Vagina (tissue), 2 donors: ENCODE results near the gene DNPH1. TPM values are rescaled to one million over a fixed set of nuclear protein-coding genes. Genes with fewer than 3 reads are reported as not detected.
A peak's percentile ranks its signal among the peaks of the same experiment; 100 is the strongest.

Experiments used
- DNase-seq, 2 donors: peaks; one replicate each; pipeline ENCODE4 v3.0.0-alpha.2; 2017; ENCODE audit errors: extremely low spot score in 2 of 2
- H3K27ac ChIP-seq: fragments of 200-600 bp; sonication (generic); one replicate; pipeline ENCODE4 v1.5.1; 2019
- H3K27me3 ChIP-seq: fragments of 200-600 bp; sonication (generic); one replicate; pipeline ENCODE4 v1.5.1; 2019
- H3K36me3 ChIP-seq, 2 donors: fragments of 200-600 bp; sonication (generic); one replicate each; pipeline ENCODE4 v1.5.1; 2017 to 2019
- H3K4me1 ChIP-seq: fragments of 200-600 bp; sonication (generic); one replicate; pipeline ENCODE4 v1.5.1; 2019
- H3K4me3 ChIP-seq, 2 donors: fragments of 200-600 bp; sonication (generic); 1 replicate in 1 of 2; 2 replicates in 1 of 2; pipeline ENCODE4 v1.5.1; 2016 to 2019
- H3K9me3 ChIP-seq: fragments of 200-600 bp; sonication (generic); one replicate; pipeline ENCODE4 v1.5.1; 2019
- POLR2A ChIP-seq, 2 donors: fragments of 450-650 bp; IDR thresholded peaks; one replicate each; pipeline ENCODE4 v1.6.1; 2017; ENCODE audit warnings: antibody characterized with exemption in 2 of 2, mild to moderate bottlenecking in 2 of 2, moderate library complexity in 2 of 2
- POLR2AphosphoS5 ChIP-seq, 2 donors: sonication (generic); formaldehyde crosslinking; IDR thresholded peaks; one replicate each; pipeline ENCODE4 v1.9.0; 2017; ENCODE audit warnings: antibody characterized with exemption in 2 of 2, mild to moderate bottlenecking in 2 of 2, low read depth in 1 of 2; ENCODE audit not compliant: insufficient read depth in 1 of 2
- intact Hi-C: fragments of 100-400 bp; cut with DNase I; formaldehyde crosslinking; loops from one replicate; pipeline ENCODE4 v1.15.1; 2023
- total RNA-seq: library from RNA; depleted of rRNA; stranded (reverse); fragments of >200 nt; gene quantifications from one replicate; pipeline ENCODE4 v1.2.3, GENCODE V29; 2016
- TF ChIP-seq, protein P1 (sequence below), 3 experiments: fragments of 450-650 bp in 2 of 3; fragments of 200-600 bp in 1 of 3; sonication (generic) in 1 of 3; IDR thresholded peaks; one replicate each; pipeline ENCODE4 v1.5.1; 2017 to 2019; ENCODE audit warnings: antibody characterized with exemption in 3 of 3, mild to moderate bottlenecking in 2 of 3, moderate library complexity in 2 of 3

Gene DNPH1
- total RNA-seq, 1 donor from 2014 or later: 61.9 TPM

DNA sequence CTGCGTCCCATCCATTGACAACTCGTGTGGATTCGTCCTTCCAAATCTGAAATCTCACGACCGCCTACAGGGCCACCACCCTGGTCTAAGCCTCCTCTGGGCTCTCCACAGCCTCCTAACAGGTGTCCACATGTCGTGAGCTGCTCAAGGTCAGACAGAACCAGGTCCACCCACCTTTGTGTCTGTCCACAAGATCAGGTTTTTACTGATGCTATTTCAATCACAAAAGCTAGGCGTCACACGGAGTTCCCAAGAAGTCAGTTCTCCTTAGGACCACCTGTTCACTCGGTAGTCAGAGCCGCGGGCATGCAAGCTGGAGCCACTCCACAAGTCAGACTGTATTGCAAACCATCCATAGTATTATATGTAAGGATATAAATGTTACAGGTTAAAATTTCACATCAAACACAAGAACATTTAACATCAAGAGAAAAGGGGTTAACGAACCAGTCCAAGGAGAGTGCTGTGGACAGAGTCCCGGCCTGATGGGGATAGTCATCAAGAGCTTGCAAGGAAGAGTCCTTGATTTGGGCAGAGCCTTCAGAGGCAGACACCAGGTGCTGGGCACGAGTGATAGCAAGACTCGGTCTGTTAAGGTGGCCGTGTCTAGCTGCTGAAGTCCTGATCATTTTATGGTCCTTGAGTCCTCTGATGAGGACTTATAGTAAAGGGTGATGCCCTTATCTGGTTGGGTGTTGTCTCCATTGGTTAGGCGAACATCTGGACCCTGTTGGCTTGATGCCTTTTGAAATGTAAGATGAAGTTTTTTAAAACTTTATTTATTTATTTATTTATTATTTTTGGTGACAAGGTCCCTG, 731 bp upstream of the DNPH1 start:
- Histone ChIP-seq H3K36me3 (no peaks in the 10 kb centered on the region), H3K4me1 (peaks cover 7% of the 10 kb centered on the region), H3K9me3 (no peaks in the 10 kb centered on the region), H3K27me3 (no peaks in the 10 kb centered on the region), H3K27ac (no peak overlapping the region), H3K4me3 (peak overlapping the region; percentile 55 to 71)
- intact Hi-C loops: no loop called here
- no peak for DNase-seq
- TF ChIP-seq, protein P1, sequence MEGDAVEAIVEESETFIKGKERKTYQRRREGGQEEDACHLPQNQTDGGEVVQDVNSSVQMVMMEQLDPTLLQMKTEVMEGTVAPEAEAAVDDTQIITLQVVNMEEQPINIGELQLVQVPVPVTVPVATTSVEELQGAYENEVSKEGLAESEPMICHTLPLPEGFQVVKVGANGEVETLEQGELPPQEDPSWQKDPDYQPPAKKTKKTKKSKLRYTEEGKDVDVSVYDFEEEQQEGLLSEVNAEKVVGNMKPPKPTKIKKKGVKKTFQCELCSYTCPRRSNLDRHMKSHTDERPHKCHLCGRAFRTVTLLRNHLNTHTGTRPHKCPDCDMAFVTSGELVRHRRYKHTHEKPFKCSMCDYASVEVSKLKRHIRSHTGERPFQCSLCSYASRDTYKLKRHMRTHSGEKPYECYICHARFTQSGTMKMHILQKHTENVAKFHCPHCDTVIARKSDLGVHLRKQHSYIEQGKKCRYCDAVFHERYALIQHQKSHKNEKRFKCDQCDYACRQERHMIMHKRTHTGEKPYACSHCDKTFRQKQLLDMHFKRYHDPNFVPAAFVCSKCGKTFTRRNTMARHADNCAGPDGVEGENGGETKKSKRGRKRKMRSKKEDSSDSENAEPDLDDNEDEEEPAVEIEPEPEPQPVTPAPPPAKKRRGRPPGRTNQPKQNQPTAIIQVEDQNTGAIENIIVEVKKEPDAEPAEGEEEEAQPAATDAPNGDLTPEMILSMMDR (IDR thresholded peaks at IDR 0.05): no peak
- TF ChIP-seq POLR2AphosphoS5 (IDR thresholded peaks at IDR 0.05; ENCODE audit: insufficient read depth in 1 of 2, low read depth in 1 of 2): no peak
- no peak for TF ChIP-seq POLR2A (IDR thresholded peaks at IDR 0.05)

- TF ChIP-seq, protein P1 (IDR thresholded peaks at IDR 0.05): no peak
- TF ChIP-seq POLR2AphosphoS5 (IDR thresholded peaks at IDR 0.05; ENCODE audit: insufficient read depth in 1 of 2, low read depth in 1 of 2): no peak
- TF ChIP-seq POLR2A (IDR thresholded peaks at IDR 0.05): no peak
- peaks cover 7% of the 10 kb centered on the region for H3K4me1 ChIP-seq
- intact Hi-C loops: no loop called here
- no peaks in the 10 kb centered on the region for H3K27me3 ChIP-seq
- DNase-seq: no peak
- no peaks in the 10 kb centered on the region for H3K9me3 ChIP-seq
- no peak overlapping the region for H3K27ac ChIP-seq
- peaks cover 0 to 15% of the 10 kb centered on the region in 2 donors for H3K36me3 ChIP-seq
- no peak overlapping the region for H3K4me3 ChIP-seq
These were observed 3.0 kb downstream of the DNPH1 start for GRCh38 chr6:43226192-43226851.

DNA sequence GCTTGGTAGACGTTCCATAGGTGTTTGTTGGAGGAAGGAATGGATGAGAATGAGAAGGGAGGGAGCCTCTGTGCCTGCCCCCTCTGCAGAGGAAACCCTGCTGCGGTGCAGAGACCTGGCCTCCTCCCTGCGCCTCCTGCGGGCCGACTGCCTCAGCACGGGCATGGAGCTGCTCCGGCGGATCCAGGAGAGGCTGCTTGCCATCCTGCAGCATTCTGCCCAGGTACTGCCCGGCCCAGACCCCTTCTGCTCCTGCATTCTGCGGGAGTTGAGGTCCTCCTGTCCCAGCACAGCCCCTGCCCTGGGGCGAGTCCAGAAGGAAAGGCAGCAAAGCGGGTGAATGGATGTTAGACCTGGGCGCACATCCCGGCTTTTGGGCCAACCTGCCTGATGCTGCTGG, 6.1 kb downstream of the DNPH1 start:
- TF ChIP-seq POLR2A (IDR thresholded peaks at IDR 0.05) (no peak), POLR2AphosphoS5 (IDR thresholded peaks at IDR 0.05; ENCODE audit: insufficient read depth in 1 of 2, low read depth in 1 of 2) (no peak)
- TF ChIP-seq, protein P1 (IDR thresholded peaks at IDR 0.05): no peak
- peaks cover 0 to 22% of the 10 kb centered on the region in 2 donors for H3K36me3 ChIP-seq

GRCh38 chr6:43222418-43223059, 6.7 kb downstream of the DNPH1 start:
- DNase-seq: no peak
- no peak overlapping the region for H3K27ac ChIP-seq
- no peaks in the 10 kb centered on the region for H3K9me3 ChIP-seq
- no peak for TF ChIP-seq POLR2AphosphoS5 (IDR thresholded peaks at IDR 0.05; ENCODE audit: insufficient read depth in 1 of 2, low read depth in 1 of 2)
- TF ChIP-seq, protein P1 (IDR thresholded peaks at IDR 0.05): no peak
- no peak for TF ChIP-seq POLR2A (IDR thresholded peaks at IDR 0.05)
- no peaks in the 10 kb centered on the region for H3K4me1 ChIP-seq
- H3K36me3 ChIP-seq: peaks cover 0 to 22% of the 10 kb centered on the region in 2 donors
- intact Hi-C loops: no loop called here
- no peak overlapping the region for H3K4me3 ChIP-seq
- no peaks in the 10 kb centered on the region for H3K27me3 ChIP-seq

More for the DNA sequence above, 6.1 kb downstream of the DNPH1 start:
- Histone ChIP-seq H3K27me3 (no peaks in the 10 kb centered on the region), H3K9me3 (no peaks in the 10 kb centered on the region), H3K27ac (no peak overlapping the region), H3K4me1 (peaks cover under 1% of the 10 kb centered on the region), H3K4me3 (no peak overlapping the region)
- no peak for DNase-seq
- intact Hi-C loops: no loop called here
